Measurements from ENCODE around the gene TMEM89. TPM values are rescaled to one million over a fixed set of nuclear protein-coding genes. Genes with fewer than 3 reads are reported as not detected.

Gene TMEM89
- total RNA-seq, 4 donors from 2014 or later, result not detected

DNA sequence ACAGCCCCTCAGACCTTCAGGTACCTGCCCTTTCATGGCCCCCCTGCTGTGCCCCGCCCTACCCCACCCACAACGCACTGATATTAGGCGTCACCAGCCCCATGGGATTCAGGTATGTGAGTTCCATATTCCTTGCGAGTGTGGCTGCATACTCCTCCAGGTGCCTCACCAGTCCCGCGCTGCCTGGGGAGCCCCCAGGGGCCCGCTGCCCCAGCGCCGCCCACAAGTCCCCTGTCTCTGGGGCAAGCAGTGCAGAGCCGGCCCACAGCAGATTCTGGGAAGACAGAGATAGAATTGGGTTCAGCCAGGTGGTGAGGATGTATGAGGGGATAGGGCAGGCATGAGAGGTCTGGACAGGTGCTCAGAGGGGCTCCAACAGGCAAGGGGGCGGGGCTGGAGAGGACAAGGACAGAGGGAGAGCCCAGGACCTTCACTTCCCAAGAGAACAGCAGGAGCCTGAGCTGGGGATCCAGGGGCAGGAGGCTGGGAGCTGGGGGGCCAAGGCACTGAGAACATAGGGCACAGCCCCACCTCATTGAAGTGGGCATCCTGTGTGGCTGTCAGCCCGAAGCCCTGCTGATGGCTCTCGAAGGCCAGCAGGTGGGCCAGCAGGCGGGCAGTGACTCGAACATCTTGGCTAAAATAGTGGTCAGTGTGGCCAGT, 26.8 kb upstream of the TMEM89 start:
- TF ChIP-seq EP300 (IDR thresholded peaks at IDR 0.05), result no peak
- TF ChIP-seq POLR2A (IDR thresholded peaks at IDR 0.05), result no peak
- TF ChIP-seq, protein P1, sequence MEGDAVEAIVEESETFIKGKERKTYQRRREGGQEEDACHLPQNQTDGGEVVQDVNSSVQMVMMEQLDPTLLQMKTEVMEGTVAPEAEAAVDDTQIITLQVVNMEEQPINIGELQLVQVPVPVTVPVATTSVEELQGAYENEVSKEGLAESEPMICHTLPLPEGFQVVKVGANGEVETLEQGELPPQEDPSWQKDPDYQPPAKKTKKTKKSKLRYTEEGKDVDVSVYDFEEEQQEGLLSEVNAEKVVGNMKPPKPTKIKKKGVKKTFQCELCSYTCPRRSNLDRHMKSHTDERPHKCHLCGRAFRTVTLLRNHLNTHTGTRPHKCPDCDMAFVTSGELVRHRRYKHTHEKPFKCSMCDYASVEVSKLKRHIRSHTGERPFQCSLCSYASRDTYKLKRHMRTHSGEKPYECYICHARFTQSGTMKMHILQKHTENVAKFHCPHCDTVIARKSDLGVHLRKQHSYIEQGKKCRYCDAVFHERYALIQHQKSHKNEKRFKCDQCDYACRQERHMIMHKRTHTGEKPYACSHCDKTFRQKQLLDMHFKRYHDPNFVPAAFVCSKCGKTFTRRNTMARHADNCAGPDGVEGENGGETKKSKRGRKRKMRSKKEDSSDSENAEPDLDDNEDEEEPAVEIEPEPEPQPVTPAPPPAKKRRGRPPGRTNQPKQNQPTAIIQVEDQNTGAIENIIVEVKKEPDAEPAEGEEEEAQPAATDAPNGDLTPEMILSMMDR (IDR thresholded peaks at IDR 0.05), result no peak
- DNase-seq (ENCODE audit: low spot score in 2 of 2), result no peak
- 89 to 90% methylated on average over 15 of the region's 15 CpGs for WGBS, 2 donors
- Histone ChIP-seq H3K27ac (no peak overlapping the region), H3K4me3 (no peak overlapping the region), H3K4me1 (no peaks in the 10 kb centered on the region), H3K36me3 (peaks cover 0 to 4% (median 0%) of the 10 kb centered on the region in 3 donors), H3K9me3 (no peaks in the 10 kb centered on the region), H3K27me3 (no peaks in the 10 kb centered on the region)

DNA sequence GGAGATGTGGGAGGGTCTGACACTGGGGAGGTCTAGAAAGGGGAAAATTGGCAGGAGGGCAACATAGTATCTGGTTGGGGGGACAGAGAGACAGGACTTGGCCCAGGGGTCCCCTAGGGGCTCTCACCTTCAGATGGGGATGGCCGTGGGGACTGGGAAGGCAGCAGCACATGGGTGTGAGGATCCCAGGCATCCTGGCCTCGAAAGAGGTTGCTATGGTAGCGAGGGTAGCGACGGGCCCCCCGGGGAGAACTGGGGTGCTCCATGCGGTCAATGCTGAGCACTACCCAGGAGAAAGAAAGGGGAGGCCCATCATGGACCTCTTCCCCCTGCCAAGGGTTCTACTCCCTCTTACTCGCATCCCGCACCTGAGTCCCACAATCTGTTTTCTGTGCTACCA, 26.1 kb upstream of the TMEM89 start:
- DNase-seq (ENCODE audit: low spot score in 2 of 2), result no peak
- Histone ChIP-seq H3K9me3 (no peaks in the 10 kb centered on the region), H3K27ac (no peak overlapping the region), H3K4me1 (no peaks in the 10 kb centered on the region), H3K36me3 (peaks cover 0 to 8% (median 0%) of the 10 kb centered on the region in 3 donors), H3K27me3 (no peaks in the 10 kb centered on the region), H3K4me3 (no peak overlapping the region)
- TF ChIP-seq EP300 (IDR thresholded peaks at IDR 0.05) (no peak), POLR2A (IDR thresholded peaks at IDR 0.05) (no peak)
- TF ChIP-seq, protein P1 (IDR thresholded peaks at IDR 0.05), result no peak
- WGBS, 2 donors, result 76 to 85% methylated on average over 9 of the region's 9 CpGs

DNA sequence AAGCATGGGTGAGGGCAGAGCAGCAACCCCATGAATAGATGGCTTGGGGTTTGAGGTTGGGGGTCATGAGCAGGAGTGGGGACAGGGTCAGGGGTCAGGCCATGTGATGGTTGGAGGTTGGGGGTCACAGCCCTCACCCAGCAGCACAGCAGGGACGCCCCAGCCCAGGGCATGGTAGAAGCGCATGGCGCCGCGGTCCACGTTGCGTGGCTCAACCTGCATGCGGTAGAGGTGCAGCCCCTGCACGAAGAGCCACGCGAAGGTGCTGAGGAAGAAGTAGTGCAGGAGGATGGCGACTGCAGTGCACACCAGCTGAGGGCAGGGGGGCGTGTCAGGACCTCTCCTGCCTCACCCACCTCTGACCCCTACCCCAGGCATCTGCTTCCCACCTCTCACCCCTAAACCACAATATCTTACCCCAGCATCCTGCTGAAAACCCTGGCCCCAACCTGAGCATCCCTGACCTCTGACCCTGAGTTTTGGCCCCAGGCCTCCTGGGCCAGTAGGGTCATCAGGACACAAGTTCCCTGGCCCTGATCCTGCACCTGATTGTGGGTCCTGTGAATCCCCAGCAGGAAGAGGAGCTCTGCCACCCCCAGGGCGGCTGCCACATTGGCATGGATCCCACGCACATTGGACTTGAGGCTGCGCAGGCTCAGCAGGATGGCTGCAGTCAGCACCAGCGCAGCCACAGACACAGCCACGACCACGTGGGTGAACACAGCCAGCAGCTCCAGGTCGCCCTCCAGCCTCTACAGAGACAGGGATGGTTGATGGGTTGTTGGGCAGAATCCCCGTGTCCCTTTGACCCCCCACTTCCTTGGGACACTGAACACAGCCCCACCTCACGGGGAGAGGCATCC, 23.6 kb upstream of the TMEM89 start:
- Histone ChIP-seq H3K27me3 (no peaks in the 10 kb centered on the region), H3K9me3 (no peaks in the 10 kb centered on the region), H3K36me3 (peaks cover 0 to 22% (median 0%) of the 10 kb centered on the region in 3 donors), H3K27ac (no peak overlapping the region), H3K4me1 (no peaks in the 10 kb centered on the region), H3K4me3 (no peak overlapping the region)
- no peak for DNase-seq (ENCODE audit: low spot score in 2 of 2)
- WGBS, 2 donors, result 86 to 92% methylated on average over 20 to 21 of the region's 22 CpGs
- TF ChIP-seq, protein P1 (IDR thresholded peaks at IDR 0.05), result no peak
- TF ChIP-seq POLR2A (IDR thresholded peaks at IDR 0.05) (no peak), EP300 (IDR thresholded peaks at IDR 0.05) (no peak)

DNA sequence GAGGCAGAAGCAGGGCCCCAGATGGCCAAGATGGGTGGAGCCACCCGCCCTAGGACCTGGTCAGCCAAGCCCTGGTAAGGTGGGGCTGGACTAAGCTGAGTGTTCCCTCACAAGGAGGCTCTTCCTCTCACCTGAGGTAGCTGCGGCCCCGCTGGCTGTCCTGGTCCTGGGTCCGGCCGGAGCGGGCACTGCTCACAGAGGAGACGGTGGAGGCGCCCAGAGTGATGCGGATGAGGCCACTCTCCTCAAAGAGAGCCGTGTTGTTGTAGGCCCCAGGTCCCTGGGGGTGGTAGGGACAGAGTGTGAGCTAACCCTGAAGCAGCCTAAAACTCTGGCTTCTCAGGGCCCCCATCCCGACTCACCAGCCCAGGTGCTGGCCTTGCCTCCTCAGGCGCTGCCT, 21.0 kb upstream of the TMEM89 start:
- Histone ChIP-seq H3K9me3 (no peaks in the 10 kb centered on the region), H3K36me3 (peaks cover 0 to 28% (median 0%) of the 10 kb centered on the region in 3 donors), H3K27me3 (no peaks in the 10 kb centered on the region), H3K4me1 (no peaks in the 10 kb centered on the region), H3K4me3 (no peak overlapping the region), H3K27ac (no peak overlapping the region)
- WGBS, 2 donors, result 92 to 94% methylated on average over 4 to 10 of the region's 12 CpGs
- TF ChIP-seq, protein P1 (IDR thresholded peaks at IDR 0.05), result no peak
- TF ChIP-seq POLR2A (IDR thresholded peaks at IDR 0.05) (no peak), EP300 (IDR thresholded peaks at IDR 0.05) (no peak)
- DNase-seq (ENCODE audit: low spot score in 2 of 2), result no peak

DNA sequence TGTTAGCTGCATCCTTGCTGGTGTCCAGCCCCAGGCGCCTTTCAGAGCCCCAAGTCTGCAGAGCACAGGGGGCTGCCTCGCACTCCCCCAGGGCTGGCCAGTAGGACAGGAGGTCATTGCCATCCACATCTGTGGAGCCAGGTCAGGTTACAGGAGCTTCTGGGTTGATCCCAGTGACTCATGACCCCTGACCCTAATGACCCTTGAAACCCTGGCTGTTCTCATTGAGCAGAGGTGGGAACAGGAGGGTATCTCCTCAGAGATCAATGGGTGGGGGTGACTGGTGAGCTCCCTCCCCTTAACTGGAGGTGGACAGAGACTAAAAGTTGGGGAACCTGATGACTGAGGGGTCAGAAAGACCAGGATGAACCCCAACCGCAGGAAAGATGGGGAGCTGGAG, 19.8 kb upstream of the TMEM89 start:
- H3K36me3 ChIP-seq, result peaks cover 0 to 28% (median 0%) of the 10 kb centered on the region in 3 donors
- H3K9me3 ChIP-seq, result no peaks in the 10 kb centered on the region
- 83 to 94% methylated on average over 1 to 2 of the region's 3 CpGs for WGBS, 2 donors
- no peak overlapping the region for H3K27ac ChIP-seq
- no peak overlapping the region for H3K4me3 ChIP-seq
- peaks cover 0 to 4% (median 1%) of the 10 kb centered on the region in 4 donors for H3K4me1 ChIP-seq
- DNase-seq (ENCODE audit: low spot score in 2 of 2), result no peak
- H3K27me3 ChIP-seq, result no peaks in the 10 kb centered on the region
- TF ChIP-seq POLR2A (IDR thresholded peaks at IDR 0.05), result no peak
- TF ChIP-seq EP300 (IDR thresholded peaks at IDR 0.05), result no peak
- TF ChIP-seq, protein P1 (IDR thresholded peaks at IDR 0.05), result no peak
